Effector CD8-positive, alpha-beta T cell (primary cell): ENCODE results near the gene CTAGE1.

Experiments used
- DNase-seq: peaks from one replicate; lab custom pipeline; 2025; lab: John Stamatoyannopoulos, UW

The CTAGE1 gene

DNA sequence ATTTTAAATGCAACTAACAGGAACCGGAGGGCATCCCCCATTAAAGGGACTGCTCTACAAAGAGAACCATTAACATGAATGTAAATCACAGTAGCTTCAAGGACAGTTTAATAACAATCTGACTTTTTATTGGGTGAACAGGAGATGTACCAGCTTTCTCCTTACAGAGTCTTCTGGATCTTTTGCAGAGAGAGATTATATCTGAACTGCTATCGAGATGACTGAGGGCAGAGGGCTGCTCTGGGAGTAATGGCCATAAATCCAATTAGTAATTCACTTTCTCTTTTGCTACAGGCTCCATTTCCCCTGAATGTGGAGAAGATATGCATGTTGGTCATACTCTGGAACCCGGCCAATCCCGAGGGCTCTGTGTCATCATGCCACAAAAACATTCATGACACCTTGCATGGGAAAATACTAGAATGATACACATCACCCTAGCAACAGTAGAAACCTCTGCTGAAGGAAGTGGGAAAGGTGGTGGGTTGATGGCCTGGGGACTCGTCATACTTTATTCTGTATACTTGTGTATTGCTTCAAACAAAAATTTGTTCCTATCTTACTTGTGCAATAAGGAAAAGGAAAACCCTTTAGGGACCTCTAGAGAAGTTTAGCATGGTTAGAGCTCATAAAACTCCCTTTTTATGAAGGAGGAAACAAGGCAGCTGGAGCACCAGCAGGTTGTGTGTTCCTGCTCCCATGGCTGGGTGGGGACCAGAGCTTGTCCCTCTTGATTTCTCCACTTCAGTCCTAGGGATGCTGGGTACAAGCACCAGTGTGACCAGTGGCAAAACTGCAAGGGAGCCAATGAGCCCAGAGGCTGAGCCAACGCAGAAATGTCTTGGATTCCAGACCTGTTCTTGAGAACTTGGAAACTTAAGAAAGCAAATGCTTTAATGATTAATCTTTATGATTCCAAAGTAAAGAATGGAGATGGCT, 26.0 kb downstream of the CTAGE1 start:
- no peak for DNase-seq

GRCh38 chr18:22387787-22388186, 29.9 kb downstream of the CTAGE1 start:
- no peak for DNase-seq

- DNase-seq = no peak
Observed at GRCh38 chr18:22387364-22387763, 30.4 kb downstream of the CTAGE1 start.

- no peak for DNase-seq
Observed at GRCh38 chr18:22385718-22386117, 32.0 kb downstream of the CTAGE1 start.

GRCh38 chr18:22378672-22379282, 38.9 kb downstream of the CTAGE1 start:
- DNase-seq = no peak

DNA sequence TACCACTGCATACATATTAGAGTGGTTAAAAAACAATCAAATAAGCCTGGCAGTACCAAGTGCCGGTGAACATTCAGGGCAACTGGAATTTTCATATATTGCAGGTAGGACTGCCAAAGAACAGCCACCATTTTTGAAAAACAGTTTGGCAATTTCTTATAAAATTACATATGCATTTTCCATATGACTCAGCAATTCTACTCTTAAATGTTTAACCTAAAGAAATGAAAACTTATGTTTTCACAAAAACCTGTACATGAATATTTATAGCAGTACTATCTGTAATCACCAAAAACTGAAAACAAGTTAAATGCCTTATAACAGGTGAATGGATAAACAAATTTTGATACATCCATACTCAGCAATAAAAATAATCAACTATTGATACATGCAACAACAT, 39.9 kb downstream of the CTAGE1 start:
- no peak for DNase-seq

GRCh38 chr18:22370414-22370813, 47.3 kb downstream of the CTAGE1 start:
- no peak for DNase-seq

GRCh38 chr18:22368021-22368420, 49.7 kb downstream of the CTAGE1 start:
- DNase-seq = no peak

DNA sequence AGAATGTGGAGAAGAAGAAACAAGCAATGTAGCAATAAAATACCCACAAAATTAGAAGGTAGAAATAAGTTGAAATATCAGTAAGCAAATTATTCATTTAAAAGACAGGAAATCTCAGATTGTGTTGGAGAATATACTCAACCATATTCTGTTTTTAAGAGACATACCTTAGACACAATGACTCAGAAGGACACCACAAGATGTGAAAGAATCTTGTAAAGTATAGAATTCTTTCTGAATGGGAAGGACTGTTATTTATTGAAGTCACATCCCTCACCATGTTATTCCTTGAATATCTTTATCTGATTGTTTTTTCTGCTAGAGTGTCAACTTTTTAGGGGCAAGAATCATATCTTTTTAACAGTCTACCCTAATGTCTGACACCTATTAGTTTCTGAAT, 50.4 kb downstream of the CTAGE1 start:
- DNase-seq = no peak

DNA sequence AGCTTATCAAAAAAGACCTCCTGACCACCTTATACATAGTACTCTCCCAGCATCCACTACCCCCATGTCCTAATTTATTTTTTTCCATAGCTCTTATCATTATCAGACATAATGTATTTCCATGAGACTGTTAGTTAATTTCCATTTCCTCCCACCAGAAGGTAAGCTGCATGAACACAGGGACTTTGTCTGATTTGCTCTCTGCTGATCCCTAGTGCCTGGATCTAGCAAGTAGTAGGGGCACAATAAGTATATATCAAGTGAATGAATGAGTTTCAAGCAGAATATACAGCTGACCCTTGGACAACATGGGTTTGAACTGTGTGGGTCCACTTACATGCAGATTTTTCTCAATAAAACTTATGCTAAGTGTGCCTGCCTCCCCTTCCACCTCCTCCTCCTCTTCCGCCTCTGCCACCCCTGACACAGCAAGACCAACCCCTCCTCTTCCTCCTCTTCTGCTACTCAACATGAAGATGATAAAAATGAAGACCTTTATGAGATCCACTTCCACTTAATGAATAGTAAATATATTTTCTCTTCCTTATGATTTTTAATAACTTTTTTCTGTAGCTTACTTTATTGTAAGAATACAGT, 53.8 kb downstream of the CTAGE1 start:
- DNase-seq = no peak
